CD8-positive, alpha-beta memory T cell (primary cell): ENCODE data around the gene MBD3. TPM values are rescaled to one million over a fixed set of nuclear protein-coding genes. Genes with fewer than 3 reads are reported as not detected.

Experiments
- CTCF ChIA-PET: fragments of 350-600 bp; sonication (Branson Sonifier 250); formaldehyde crosslinking; loops from one replicate; lab custom pipeline; 2021; ENCODE audit warnings: antibody characterized with exemption; lab: Charles Lee
- POLR2A ChIA-PET: fragments of 350-600 bp; sonication (Branson Sonifier 250); formaldehyde crosslinking; loops from one replicate; lab custom pipeline; 2021; ENCODE audit warnings: antibody characterized with exemption; lab: Charles Lee
- DNase-seq, 5 donors: peaks; one replicate each; pipeline versions ENCODE4 v3.0.0 to v3.0.0-alpha.2; 2020 to 2022; ENCODE audit warnings: mixed read lengths in 1 of 5
- H3K27ac ChIP-seq: one replicate; pipeline ENCODE4 v1.7.0; 2013; ENCODE audit warnings: low read depth, mild to moderate bottlenecking, low read length, moderate library complexity
- H3K27me3 ChIP-seq: 2 replicates; pipeline ENCODE4 v1.7.0; 2013; ENCODE audit warnings: low read length, mild to moderate bottlenecking; ENCODE audit not compliant: insufficient read depth, poor library complexity, severe bottlenecking
- H3K36me3 ChIP-seq: 2 replicates; pipeline ENCODE4 v1.7.0; 2013; ENCODE audit warnings: mild to moderate bottlenecking, low read length, moderate library complexity; ENCODE audit not compliant: insufficient read depth
- H3K4me1 ChIP-seq: 2 replicates; pipeline ENCODE4 v1.7.0; 2013; ENCODE audit warnings: mild to moderate bottlenecking, low read length, moderate library complexity; ENCODE audit not compliant: insufficient read depth
- H3K4me3 ChIP-seq: 2 replicates; pipeline ENCODE4 v1.7.0; 2013; ENCODE audit warnings: mild to moderate bottlenecking, low read length
- H3K9me3 ChIP-seq: 2 replicates; pipeline ENCODE4 v1.7.0; 2013; ENCODE audit warnings: mild to moderate bottlenecking, low read length
- H3K27ac Mint-ChIP-seq, 8 donors: one replicate each; pipeline ENCODE4 v1.8.0; 2020 to 2021; ENCODE audit warnings: mixed read lengths in 8 of 8, mild to moderate bottlenecking in 6 of 8, inconsistent platforms in 3 of 8, moderate library complexity in 3 of 8
- H3K27me3 Mint-ChIP-seq, 2 donors: one replicate each; pipeline ENCODE4 v1.8.0; 2020 to 2021; ENCODE audit warnings: mixed read lengths in 2 of 2, mild to moderate bottlenecking in 1 of 2, moderate library complexity in 1 of 2
- H3K36me3 Mint-ChIP-seq, 3 donors: one replicate each; pipeline ENCODE4 v1.8.0; 2020 to 2021; ENCODE audit warnings: mixed read lengths in 3 of 3, inconsistent platforms in 1 of 3, mild to moderate bottlenecking in 1 of 3
- H3K4me1 Mint-ChIP-seq, 3 donors: one replicate each; pipeline ENCODE4 v1.8.0; 2020 to 2021; ENCODE audit warnings: mixed read lengths in 3 of 3, inconsistent platforms in 1 of 3, mild to moderate bottlenecking in 1 of 3
- H3K4me3 Mint-ChIP-seq, 7 donors: one replicate each; pipeline ENCODE4 v1.8.0; 2020 to 2021; ENCODE audit warnings: mixed read lengths in 7 of 7, mild to moderate bottlenecking in 6 of 7, moderate library complexity in 4 of 7, inconsistent platforms in 2 of 7
- H3K9me3 Mint-ChIP-seq, 5 donors: one replicate each; pipeline ENCODE4 v1.8.0; 2020 to 2022; ENCODE audit warnings: mixed read lengths in 5 of 5, mild to moderate bottlenecking in 3 of 5, moderate library complexity in 2 of 5, inconsistent platforms in 1 of 5
- polyA plus RNA-seq: library from polyadenylated mRNA; unstranded; fragments of 300-500 nt; fragmentation: Illumina TruSeq; gene quantifications from one replicate; pipeline ENCODE4 v1.2.3, GENCODE V29; 2021
- total RNA-seq, 2 experiments: library from RNA; stranded (reverse); gene quantifications; one replicate each; pipeline ENCODE4 v1.2.3, GENCODE V29; 2021

The MBD3 gene
- total and polyA plus RNA-seq, 3 experiments from 2014 or later: 13.7 to 138 (median 127) TPM

- H3K27ac ChIP-seq: no peak overlapping the region
Measured at GRCh38 chr19:1574354-1575136, 18.1 kb downstream of the MBD3 start.

GRCh38 chr19:1572795-1573194 lies 19.9 kb downstream of the MBD3 start:
- H3K27me3 ChIP-seq: no peaks in the 10 kb centered on the region
- H3K4me3 Mint-ChIP-seq: no peak overlapping the region
- POLR2A ChIA-PET: interaction anchor here (0.8 kb wide), 1 partner anchor 20 kb away, joined by 4 read pairs; no protein-coding TSS in a partner anchor
- peaks cover 0 to 7% (median 0%) of the 10 kb centered on the region in 3 donors for H3K36me3 Mint-ChIP-seq
- peaks cover 0 to 3% of the 10 kb centered on the region in 2 donors for H3K27me3 Mint-ChIP-seq
- H3K4me1 ChIP-seq: peaks cover 4% of the 10 kb centered on the region
- CTCF ChIA-PET: no interaction called here
- no peaks in the 10 kb centered on the region for H3K9me3 ChIP-seq
- H3K4me3 ChIP-seq: no peak overlapping the region
- no peak overlapping the region for H3K27ac ChIP-seq
- H3K4me1 Mint-ChIP-seq: peaks cover 0 to 3% (median 2%) of the 10 kb centered on the region in 3 donors
- no peaks in the 10 kb centered on the region for H3K36me3 ChIP-seq
- DNase-seq: no peak
- no peak overlapping the region for H3K27ac Mint-ChIP-seq
- no peaks in the 10 kb centered on the region for H3K9me3 Mint-ChIP-seq

More at GRCh38 chr19:1574354-1575136, 18.1 kb downstream of the MBD3 start:
- Histone ChIP-seq H3K36me3 (no peaks in the 10 kb centered on the region), H3K27me3 (no peaks in the 10 kb centered on the region), H3K4me1 (no peaks in the 10 kb centered on the region), H3K9me3 (no peaks in the 10 kb centered on the region), H3K4me3 (no peak overlapping the region)
- peaks cover 0 to 19% (median 0%) of the 10 kb centered on the region in 3 donors for H3K36me3 Mint-ChIP-seq
- H3K4me1 Mint-ChIP-seq: peaks cover 0 to 3% (median 2%) of the 10 kb centered on the region in 3 donors
- H3K9me3 Mint-ChIP-seq: no peaks in the 10 kb centered on the region
- ChIA-PET POLR2A (no interaction called here), CTCF (no interaction called here)
- no peak overlapping the region for H3K4me3 Mint-ChIP-seq
- DNase-seq: no peak
- peaks cover 0 to 3% of the 10 kb centered on the region in 2 donors for H3K27me3 Mint-ChIP-seq
- H3K27ac Mint-ChIP-seq: no peak overlapping the region

- no peaks in the 10 kb centered on the region for H3K9me3 Mint-ChIP-seq
- Histone ChIP-seq H3K27ac (no peak overlapping the region), H3K4me3 (no peak overlapping the region), H3K36me3 (no peaks in the 10 kb centered on the region), H3K4me1 (peaks cover 4% of the 10 kb centered on the region), H3K27me3 (no peaks in the 10 kb centered on the region), H3K9me3 (no peaks in the 10 kb centered on the region)
- H3K4me3 Mint-ChIP-seq: no peak overlapping the region
- H3K36me3 Mint-ChIP-seq: no peaks in the 10 kb centered on the region
- CTCF ChIA-PET: no interaction called here
- H3K27ac Mint-ChIP-seq: no peak overlapping the region
- POLR2A ChIA-PET: no interaction called here
- H3K4me1 Mint-ChIP-seq: peaks cover 0 to 3% (median 2%) of the 10 kb centered on the region in 3 donors
- H3K27me3 Mint-ChIP-seq: peaks cover 0 to 3% of the 10 kb centered on the region in 2 donors
- DNase-seq: no peak
Measured at GRCh38 chr19:1571358-1571757, 21.3 kb downstream of the MBD3 start.

GRCh38 chr19:1570836-1571235 lies 21.8 kb downstream of the MBD3 start:
- Histone ChIP-seq H3K27ac (no peak overlapping the region), H3K27me3 (no peaks in the 10 kb centered on the region), H3K4me3 (no peak overlapping the region), H3K36me3 (no peaks in the 10 kb centered on the region), H3K9me3 (no peaks in the 10 kb centered on the region), H3K4me1 (peaks cover 4% of the 10 kb centered on the region)
- Mint-ChIP-seq H3K36me3 (no peaks in the 10 kb centered on the region), H3K4me1 (peaks cover 0 to 3% (median 2%) of the 10 kb centered on the region in 3 donors), H3K27me3 (peaks cover 0 to 3% of the 10 kb centered on the region in 2 donors), H3K9me3 (no peaks in the 10 kb centered on the region), H3K4me3 (peak overlapping the region in 1 of 7 donors; percentile 85), H3K27ac (peak overlapping the region in 1 of 8 donors; percentile 64)
- CTCF ChIA-PET: interaction anchor here (1.0 kb wide), 1 partner anchor 255 kb away, joined by 3 read pairs; no protein-coding TSS in a partner anchor
- POLR2A ChIA-PET: no interaction called here
- DNase-seq: no peak

- peaks cover 4% of the 10 kb centered on the region for H3K4me1 ChIP-seq
- H3K36me3 Mint-ChIP-seq: no peaks in the 10 kb centered on the region
- POLR2A ChIA-PET: no interaction called here
- no peaks in the 10 kb centered on the region for H3K36me3 ChIP-seq
- H3K27ac ChIP-seq: no peak overlapping the region
- peak overlapping the region; percentile 27 to 85 (median 46) for H3K4me3 Mint-ChIP-seq
- H3K4me1 Mint-ChIP-seq: peaks cover 0 to 3% (median 2%) of the 10 kb centered on the region in 3 donors
- CTCF ChIA-PET: interaction anchor here (1.0 kb wide), 1 partner anchor 256 kb away, joined by 3 read pairs; no protein-coding TSS in a partner anchor
- H3K9me3 ChIP-seq: no peaks in the 10 kb centered on the region
- peak overlapping the region in 2 of 8 donors; percentile 64 to 79 for H3K27ac Mint-ChIP-seq
- no peak overlapping the region for H3K4me3 ChIP-seq
- no peaks in the 10 kb centered on the region for H3K27me3 ChIP-seq
- no peaks in the 10 kb centered on the region for H3K9me3 Mint-ChIP-seq
- no peak for DNase-seq
- peaks cover 0 to 3% of the 10 kb centered on the region in 2 donors for H3K27me3 Mint-ChIP-seq
Measured at GRCh38 chr19:1569997-1570396, 22.7 kb downstream of the MBD3 start.

GRCh38 chr19:1568320-1569019 lies 24.2 kb downstream of the MBD3 start, which contains the start of gene MEX3D:
TSS of gene MEX3D (minus strand) at chr19:1568325. CDS start at chr19:1568058, 267 bp downstream.
- Histone ChIP-seq H3K4me1 (peaks cover 4% of the 10 kb centered on the region), H3K27ac (no peak within 1 kb of the TSS), H3K9me3 (no peaks in the 10 kb centered on the region), H3K36me3 (no peaks in the 10 kb centered on the region), H3K4me3 (no peak within 1 kb of the TSS), H3K27me3 (no peaks in the 10 kb centered on the region)
- Mint-ChIP-seq H3K4me3 (peak within 1 kb of the TSS in 6 of 7 donors; percentile 3 to 79 (median 48)), H3K4me1 (peaks cover 0 to 3% (median 2%) of the 10 kb centered on the region in 3 donors), H3K27me3 (peaks cover 0 to 3% of the 10 kb centered on the region in 2 donors), H3K27ac (peak within 1 kb of the TSS in 1 of 8 donors; percentile 64), H3K9me3 (no peaks in the 10 kb centered on the region), H3K36me3 (no peaks in the 10 kb centered on the region)
- DNase-seq: peak; percentile 77 to 88 (median 79)
- ChIA-PET CTCF (interaction anchor here (1.2 kb wide), 1 partner anchor 10 kb away, joined by 3 read pairs; no protein-coding TSS in a partner anchor), POLR2A (interaction anchor here (1.2 kb wide), 1 partner anchor 24 kb away, joined by 6 read pairs; the partner anchor contains the start of gene MBD3)

GRCh38 chr19:1567848-1568227 lies 24.8 kb downstream of the MBD3 start:
- peaks cover 0 to 3% of the 10 kb centered on the region in 2 donors for H3K27me3 Mint-ChIP-seq
- ChIA-PET POLR2A (interaction anchor here (1.2 kb wide), 1 partner anchor 25 kb away, joined by 6 read pairs; the partner anchor contains the start of gene MBD3), CTCF (no interaction called here)
- H3K27ac Mint-ChIP-seq: no peak overlapping the region
- peaks cover 4% of the 10 kb centered on the region for H3K4me1 ChIP-seq
- H3K27ac ChIP-seq: no peak overlapping the region
- no peaks in the 10 kb centered on the region for H3K9me3 Mint-ChIP-seq
- peaks cover 0 to 3% (median 2%) of the 10 kb centered on the region in 3 donors for H3K4me1 Mint-ChIP-seq
- no peaks in the 10 kb centered on the region for H3K9me3 ChIP-seq
- H3K36me3 Mint-ChIP-seq: no peaks in the 10 kb centered on the region
- H3K4me3 ChIP-seq: no peak overlapping the region
- no peak overlapping the region for H3K4me3 Mint-ChIP-seq
- no peaks in the 10 kb centered on the region for H3K36me3 ChIP-seq
- DNase-seq: no peak
- H3K27me3 ChIP-seq: no peaks in the 10 kb centered on the region
